ENCODE results near the gene WASHC2A. TPM values are rescaled to one million over a fixed set of nuclear protein-coding genes. Genes with fewer than 3 reads are reported as not detected.
"Not testable (repeated sequence)": the region's sequence is repeated elsewhere in the genome, so short reads cannot be mapped to it uniquely, and the experiment has no call there.

Gene WASHC2A
- total RNA-seq, 1 donor from 2014 or later = 24.0 TPM

GRCh38 chr10:50145575-50145974 lies 77.8 kb downstream of the WASHC2A start:
- not testable (repeated sequence) for H3K27ac ChIP-seq (ENCODE audit: low read depth, low read length); H3K9ac ChIP-seq (ENCODE audit: low read depth in 1 of 3, low read length in 3 of 3); H3K36me3 ChIP-seq (ENCODE audit: control insufficient read depth in 3 of 3, insufficient read depth in 3 of 3, low read length in 3 of 3); H3K9me3 ChIP-seq (ENCODE audit: control insufficient read depth in 3 of 3, low read length in 3 of 3); H3K4me3 ChIP-seq (ENCODE audit: low read length in 3 of 3); H3K4me1 ChIP-seq (ENCODE audit: control insufficient read depth in 3 of 3, insufficient read depth in 3 of 3, low read length in 3 of 3); H3K27me3 ChIP-seq (ENCODE audit: control insufficient read depth in 3 of 3, insufficient read depth in 3 of 3, low read length in 3 of 3)

GRCh38 chr10:50152792-50153272 lies 85.1 kb downstream of the WASHC2A start:
- no peaks in the 10 kb centered on the region for H3K4me1 ChIP-seq (ENCODE audit: control insufficient read depth in 3 of 3, insufficient read depth in 3 of 3, low read length in 3 of 3)
- H3K9me3 ChIP-seq (ENCODE audit: control insufficient read depth in 3 of 3, low read length in 3 of 3) = no peaks in the 10 kb centered on the region
- H3K27ac ChIP-seq (ENCODE audit: low read depth, low read length) = no peak overlapping the region
- H3K36me3 ChIP-seq (ENCODE audit: control insufficient read depth in 3 of 3, insufficient read depth in 3 of 3, low read length in 3 of 3) = no peaks in the 10 kb centered on the region
- H3K27me3 ChIP-seq (ENCODE audit: control insufficient read depth in 3 of 3, insufficient read depth in 3 of 3, low read length in 3 of 3) = no peaks in the 10 kb centered on the region
- H3K9ac ChIP-seq (ENCODE audit: low read depth in 1 of 3, low read length in 3 of 3) = peak overlapping the region in 1 of 3 donors; percentile 54
- peak overlapping the region in 1 of 3 donors; percentile 54 for H3K4me3 ChIP-seq (ENCODE audit: low read length in 3 of 3)

- not testable (repeated sequence) for H3K27ac ChIP-seq (ENCODE audit: low read depth, low read length); H3K9ac ChIP-seq (ENCODE audit: low read depth in 1 of 3, low read length in 3 of 3); H3K36me3 ChIP-seq (ENCODE audit: control insufficient read depth in 3 of 3, insufficient read depth in 3 of 3, low read length in 3 of 3); H3K27me3 ChIP-seq (ENCODE audit: control insufficient read depth in 3 of 3, insufficient read depth in 3 of 3, low read length in 3 of 3); H3K4me3 ChIP-seq (ENCODE audit: low read length in 3 of 3); H3K9me3 ChIP-seq (ENCODE audit: control insufficient read depth in 3 of 3, low read length in 3 of 3); H3K4me1 ChIP-seq (ENCODE audit: control insufficient read depth in 3 of 3, insufficient read depth in 3 of 3, low read length in 3 of 3)
Measured at GRCh38 chr10:50157868-50158267, 90.1 kb downstream of the WASHC2A start.

- not testable (repeated sequence) for H3K27ac ChIP-seq (ENCODE audit: low read depth, low read length); H3K9me3 ChIP-seq (ENCODE audit: control insufficient read depth in 3 of 3, low read length in 3 of 3); H3K4me3 ChIP-seq (ENCODE audit: low read length in 3 of 3); H3K27me3 ChIP-seq (ENCODE audit: control insufficient read depth in 3 of 3, insufficient read depth in 3 of 3, low read length in 3 of 3); H3K4me1 ChIP-seq (ENCODE audit: control insufficient read depth in 3 of 3, insufficient read depth in 3 of 3, low read length in 3 of 3); H3K9ac ChIP-seq (ENCODE audit: low read depth in 1 of 3, low read length in 3 of 3); H3K36me3 ChIP-seq (ENCODE audit: control insufficient read depth in 3 of 3, insufficient read depth in 3 of 3, low read length in 3 of 3)
Measured at GRCh38 chr10:50159856-50160255, 92.1 kb downstream of the WASHC2A start.

GRCh38 chr10:50165038-50165437 lies 97.3 kb downstream of the WASHC2A start:
- not testable (repeated sequence) for H3K27ac ChIP-seq (ENCODE audit: low read depth, low read length); H3K27me3 ChIP-seq (ENCODE audit: control insufficient read depth in 3 of 3, insufficient read depth in 3 of 3, low read length in 3 of 3); H3K9me3 ChIP-seq (ENCODE audit: control insufficient read depth in 3 of 3, low read length in 3 of 3); H3K36me3 ChIP-seq (ENCODE audit: control insufficient read depth in 3 of 3, insufficient read depth in 3 of 3, low read length in 3 of 3); H3K9ac ChIP-seq (ENCODE audit: low read depth in 1 of 3, low read length in 3 of 3); H3K4me1 ChIP-seq (ENCODE audit: control insufficient read depth in 3 of 3, insufficient read depth in 3 of 3, low read length in 3 of 3); H3K4me3 ChIP-seq (ENCODE audit: low read length in 3 of 3)

- H3K36me3 ChIP-seq (ENCODE audit: control insufficient read depth in 3 of 3, insufficient read depth in 3 of 3, low read length in 3 of 3); H3K4me3 ChIP-seq (ENCODE audit: low read length in 3 of 3); H3K27me3 ChIP-seq (ENCODE audit: control insufficient read depth in 3 of 3, insufficient read depth in 3 of 3, low read length in 3 of 3); H3K4me1 ChIP-seq (ENCODE audit: control insufficient read depth in 3 of 3, insufficient read depth in 3 of 3, low read length in 3 of 3); H3K9me3 ChIP-seq (ENCODE audit: control insufficient read depth in 3 of 3, low read length in 3 of 3); H3K27ac ChIP-seq (ENCODE audit: low read depth, low read length); H3K9ac ChIP-seq (ENCODE audit: low read depth in 1 of 3, low read length in 3 of 3): not testable (repeated sequence)
Measured at GRCh38 chr10:50167833-50168232, 100.1 kb downstream of the WASHC2A start.

- H3K36me3 ChIP-seq (ENCODE audit: control insufficient read depth in 3 of 3, insufficient read depth in 3 of 3, low read length in 3 of 3); H3K4me3 ChIP-seq (ENCODE audit: low read length in 3 of 3); H3K27ac ChIP-seq (ENCODE audit: low read depth, low read length); H3K9ac ChIP-seq (ENCODE audit: low read depth in 1 of 3, low read length in 3 of 3); H3K9me3 ChIP-seq (ENCODE audit: control insufficient read depth in 3 of 3, low read length in 3 of 3); H3K4me1 ChIP-seq (ENCODE audit: control insufficient read depth in 3 of 3, insufficient read depth in 3 of 3, low read length in 3 of 3); H3K27me3 ChIP-seq (ENCODE audit: control insufficient read depth in 3 of 3, insufficient read depth in 3 of 3, low read length in 3 of 3): not testable (repeated sequence)
Measured at GRCh38 chr10:50169506-50169905, 101.8 kb downstream of the WASHC2A start.

GRCh38 chr10:50174788-50175525 lies 107.2 kb downstream of the WASHC2A start:
- H3K36me3 ChIP-seq (ENCODE audit: control insufficient read depth in 3 of 3, insufficient read depth in 3 of 3, low read length in 3 of 3); H3K9ac ChIP-seq (ENCODE audit: low read depth in 1 of 3, low read length in 3 of 3); H3K9me3 ChIP-seq (ENCODE audit: control insufficient read depth in 3 of 3, low read length in 3 of 3); H3K27me3 ChIP-seq (ENCODE audit: control insufficient read depth in 3 of 3, insufficient read depth in 3 of 3, low read length in 3 of 3); H3K27ac ChIP-seq (ENCODE audit: low read depth, low read length); H3K4me3 ChIP-seq (ENCODE audit: low read length in 3 of 3); H3K4me1 ChIP-seq (ENCODE audit: control insufficient read depth in 3 of 3, insufficient read depth in 3 of 3, low read length in 3 of 3): not testable (repeated sequence)

Other genes starting within 250 kb of the WASHC2A start
- 36.5 TPM for gene PARG, start 125.9 kb upstream of the WASHC2A start, total RNA-seq
- gene TIMM23B, start 125.9 kb upstream of the WASHC2A start, total RNA-seq = 16.2 TPM
- gene AGAP6, start 79.5 kb upstream of the WASHC2A start, total RNA-seq = 1.0 TPM
- under 0.01 TPM for gene ASAH2, start 183.6 kb downstream of the WASHC2A start, total RNA-seq